Measurements from ENCODE around the gene AKAP6. TPM values are rescaled to one million over a fixed set of nuclear protein-coding genes. Genes with fewer than 3 reads are reported as not detected.

AKAP6 gene
- total and polyA plus RNA-seq, 2 experiments from 2014 or later, result 9.2 to 21.8 TPM

DNA sequence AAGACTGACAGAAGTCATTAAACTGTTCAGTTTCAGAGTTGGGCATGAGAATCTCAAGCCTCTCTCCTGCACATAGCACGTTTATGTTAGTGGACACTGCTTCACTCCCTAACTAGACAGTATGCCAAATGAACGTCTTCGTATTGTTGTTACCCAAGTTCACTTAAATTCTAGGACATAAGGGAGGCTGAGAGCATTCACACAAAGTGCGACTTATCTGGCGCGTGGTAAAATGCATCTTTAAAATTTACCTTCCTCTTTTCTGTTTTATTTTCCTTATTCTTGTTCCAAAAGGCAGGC lies 166.3 kb downstream of the AKAP6 start:
- Histone ChIP-seq H3K27ac (peak overlapping the region; percentile 98), H3K4me1 (ENCODE audit: low read depth) (peaks cover 53% of the 10 kb centered on the region), H3K4me3 (peak overlapping the region; percentile 9)

DNA sequence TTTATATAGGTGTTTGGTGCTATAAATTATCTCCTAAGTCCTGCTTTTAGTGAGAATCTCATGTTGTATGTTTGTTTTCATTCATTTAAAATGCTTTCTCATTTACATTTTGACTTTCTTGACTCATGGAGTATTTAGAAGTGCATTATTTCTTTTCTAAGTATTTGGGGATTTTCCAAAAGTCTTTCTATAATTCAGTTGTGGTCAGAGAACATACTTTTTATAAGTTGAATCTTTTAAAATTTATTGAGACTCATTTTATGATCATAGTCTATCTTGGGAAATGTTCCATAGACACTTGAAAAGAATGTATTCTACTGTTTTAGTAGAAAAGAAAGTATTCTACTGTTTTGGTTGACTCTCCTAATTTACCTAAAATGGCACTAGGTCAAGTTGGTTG lies 168.2 kb downstream of the AKAP6 start:
- Histone ChIP-seq H3K4me1 (ENCODE audit: low read depth) (peaks cover 41% of the 10 kb centered on the region), H3K27me3 (no peaks in the 10 kb centered on the region), H3K27ac (no peak overlapping the region), H3K36me3 (no peaks in the 10 kb centered on the region), H3K9me3 (ENCODE audit: low read depth) (no peaks in the 10 kb centered on the region), H3K4me3 (no peak overlapping the region)
- DNase-seq (ENCODE audit: low read depth in 1 of 2, low spot score in 1 of 2), result no peak
- TF ChIP-seq, protein P1, sequence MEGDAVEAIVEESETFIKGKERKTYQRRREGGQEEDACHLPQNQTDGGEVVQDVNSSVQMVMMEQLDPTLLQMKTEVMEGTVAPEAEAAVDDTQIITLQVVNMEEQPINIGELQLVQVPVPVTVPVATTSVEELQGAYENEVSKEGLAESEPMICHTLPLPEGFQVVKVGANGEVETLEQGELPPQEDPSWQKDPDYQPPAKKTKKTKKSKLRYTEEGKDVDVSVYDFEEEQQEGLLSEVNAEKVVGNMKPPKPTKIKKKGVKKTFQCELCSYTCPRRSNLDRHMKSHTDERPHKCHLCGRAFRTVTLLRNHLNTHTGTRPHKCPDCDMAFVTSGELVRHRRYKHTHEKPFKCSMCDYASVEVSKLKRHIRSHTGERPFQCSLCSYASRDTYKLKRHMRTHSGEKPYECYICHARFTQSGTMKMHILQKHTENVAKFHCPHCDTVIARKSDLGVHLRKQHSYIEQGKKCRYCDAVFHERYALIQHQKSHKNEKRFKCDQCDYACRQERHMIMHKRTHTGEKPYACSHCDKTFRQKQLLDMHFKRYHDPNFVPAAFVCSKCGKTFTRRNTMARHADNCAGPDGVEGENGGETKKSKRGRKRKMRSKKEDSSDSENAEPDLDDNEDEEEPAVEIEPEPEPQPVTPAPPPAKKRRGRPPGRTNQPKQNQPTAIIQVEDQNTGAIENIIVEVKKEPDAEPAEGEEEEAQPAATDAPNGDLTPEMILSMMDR (IDR thresholded peaks at IDR 0.05; ENCODE audit: low read depth, low read length), result no peak

More for the DNA sequence above, 166.3 kb downstream of the AKAP6 start:
- no peaks in the 10 kb centered on the region for H3K9me3 ChIP-seq (ENCODE audit: low read depth)
- DNase-seq (ENCODE audit: low read depth in 1 of 2, low spot score in 1 of 2), result no peak
- no peaks in the 10 kb centered on the region for H3K27me3 ChIP-seq
- no peaks in the 10 kb centered on the region for H3K36me3 ChIP-seq
- TF ChIP-seq, protein P1 (IDR thresholded peaks at IDR 0.05; ENCODE audit: low read depth, low read length), result no peak

DNA sequence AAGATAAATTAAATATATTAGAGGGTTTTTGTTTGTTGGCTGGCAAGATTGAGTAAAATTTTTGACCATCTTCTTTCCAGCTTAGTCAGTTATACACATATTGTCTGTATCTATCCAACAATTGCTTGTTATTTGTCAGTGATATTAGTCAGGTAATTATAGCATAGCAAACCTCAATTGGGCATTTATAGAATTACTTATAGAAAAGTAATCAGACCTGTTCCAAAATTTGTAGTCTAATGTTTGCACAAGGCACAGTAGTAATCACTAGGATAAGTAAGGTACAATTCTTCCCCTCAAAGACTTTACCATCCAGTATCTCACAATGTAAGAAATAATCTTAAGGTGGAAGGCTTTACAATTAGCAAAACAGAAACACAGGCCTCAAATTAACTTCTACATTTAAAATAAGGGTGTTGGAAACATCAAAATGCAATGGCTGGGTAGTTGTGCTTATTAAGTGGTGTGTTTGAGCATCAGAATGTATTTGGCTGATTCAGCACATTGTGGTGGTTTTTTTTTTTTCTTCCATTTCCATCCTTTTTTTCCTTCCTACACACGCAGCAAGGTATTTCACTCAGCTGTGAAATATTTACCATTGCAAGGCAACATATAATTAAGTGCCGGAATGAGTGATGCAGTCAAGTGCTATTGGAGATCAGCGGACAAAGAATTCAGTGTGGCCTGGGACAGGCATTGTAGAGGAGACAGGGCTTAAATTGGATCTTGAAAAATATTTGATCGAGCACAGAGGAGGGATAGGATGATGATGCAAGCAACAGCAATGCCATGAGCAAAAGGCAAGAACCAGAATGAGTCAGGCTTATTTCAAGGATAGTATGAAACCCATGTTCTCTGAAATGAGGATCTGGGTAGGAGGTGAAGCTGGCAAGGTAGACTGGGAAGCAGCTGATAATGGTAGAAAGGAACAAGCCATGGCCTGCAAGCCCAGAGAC lies 178.2 kb downstream of the AKAP6 start:
- Histone ChIP-seq H3K9me3 (ENCODE audit: low read depth) (no peaks in the 10 kb centered on the region), H3K4me1 (ENCODE audit: low read depth) (peaks cover 4% of the 10 kb centered on the region), H3K4me3 (no peak overlapping the region), H3K27ac (no peak overlapping the region), H3K36me3 (no peaks in the 10 kb centered on the region), H3K27me3 (no peaks in the 10 kb centered on the region)
- TF ChIP-seq, protein P1 (IDR thresholded peaks at IDR 0.05; ENCODE audit: low read depth, low read length), result no peak
- peak in 1 of 2 donors; percentile 80 for DNase-seq (ENCODE audit: low read depth in 1 of 2, low spot score in 1 of 2)

DNA sequence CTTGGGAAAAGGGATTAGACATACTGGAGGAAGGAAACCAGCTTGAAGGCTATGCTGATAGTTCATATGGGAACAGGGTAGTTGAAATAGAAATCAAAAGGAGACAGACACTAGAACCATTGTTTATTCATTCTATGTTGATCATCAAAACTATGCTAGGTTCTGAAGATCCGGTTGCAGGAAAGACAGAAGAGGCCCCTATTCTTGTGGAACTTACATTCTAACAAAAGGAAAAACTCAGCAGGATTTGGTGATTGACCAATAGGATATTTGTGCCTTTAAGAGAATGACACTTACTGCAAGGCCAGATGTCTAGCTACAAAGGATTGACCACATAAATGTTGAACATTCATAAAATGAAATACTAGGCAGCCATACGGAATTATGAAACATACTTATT lies 179.2 kb downstream of the AKAP6 start:
- TF ChIP-seq, protein P1 (IDR thresholded peaks at IDR 0.05; ENCODE audit: low read depth, low read length), result no peak

DNA sequence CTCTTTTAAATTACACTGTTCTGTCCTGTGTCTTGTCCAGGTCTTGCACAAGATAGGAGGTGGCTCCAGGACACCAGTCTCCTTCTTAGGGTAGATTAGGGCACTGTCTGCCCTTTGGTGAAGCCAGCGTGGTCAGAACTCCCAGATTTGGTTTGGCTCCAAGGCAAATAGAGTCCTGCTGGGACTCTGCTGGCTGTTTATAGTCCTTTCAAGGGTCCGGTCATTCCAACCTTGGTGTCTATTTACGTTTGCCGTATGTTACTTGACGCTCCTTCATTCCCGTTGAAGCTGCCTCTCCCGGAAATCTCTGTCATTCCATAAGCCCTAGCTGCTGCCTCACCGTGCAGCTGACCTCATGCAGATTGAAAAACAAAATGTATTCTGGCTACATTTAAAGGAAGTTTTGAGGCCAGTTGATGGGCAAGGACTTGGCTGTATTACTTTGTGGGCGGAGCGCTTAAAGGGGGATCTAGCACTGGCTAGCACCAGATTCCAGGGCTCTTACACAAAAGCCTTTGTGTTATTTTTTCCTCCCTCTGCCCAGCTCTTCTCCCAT lies 180.6 kb downstream of the AKAP6 start:
- Histone ChIP-seq H3K27me3 (no peaks in the 10 kb centered on the region), H3K4me1 (ENCODE audit: low read depth) (peaks cover 12% of the 10 kb centered on the region), H3K9me3 (ENCODE audit: low read depth) (no peaks in the 10 kb centered on the region), H3K27ac (no peak overlapping the region), H3K36me3 (no peaks in the 10 kb centered on the region), H3K4me3 (no peak overlapping the region)
- TF ChIP-seq, protein P1 (IDR thresholded peaks at IDR 0.05; ENCODE audit: low read depth, low read length), result no peak
- peak in 1 of 2 donors; percentile 98 for DNase-seq (ENCODE audit: low read depth in 1 of 2, low spot score in 1 of 2)

More for the DNA sequence above, 179.2 kb downstream of the AKAP6 start:
- H3K9me3 ChIP-seq (ENCODE audit: low read depth), result no peaks in the 10 kb centered on the region
- peaks cover 8% of the 10 kb centered on the region for H3K4me1 ChIP-seq (ENCODE audit: low read depth)
- no peaks in the 10 kb centered on the region for H3K36me3 ChIP-seq
- no peaks in the 10 kb centered on the region for H3K27me3 ChIP-seq
- peak in 1 of 2 donors; percentile 40 for DNase-seq (ENCODE audit: low read depth in 1 of 2, low spot score in 1 of 2)
- no peak overlapping the region for H3K4me3 ChIP-seq
- no peak overlapping the region for H3K27ac ChIP-seq
